Large intestine (tissue), 3 donors: ENCODE data around the gene ATF5. TPM values are rescaled to one million over a fixed set of nuclear protein-coding genes. Genes with fewer than 3 reads are reported as not detected.
"Not testable (repeated sequence)": the region's sequence is repeated elsewhere in the genome, so short reads cannot be mapped to it uniquely, and the experiment has no call there.

Experiments
- DNase-seq, 2 donors: peaks; one replicate each; pipeline versions ENCODE4 v3.0.0 to v3.0.0-alpha.2; 2013
- H3K27ac ChIP-seq: one replicate; pipeline ENCODE4 v1.5.1; 2013; ENCODE audit warnings: low read length
- H3K27me3 ChIP-seq: 2 replicates; pipeline ENCODE4 v1.6.1; 2013; ENCODE audit warnings: low read length; ENCODE audit not compliant: control insufficient read depth, insufficient read depth
- H3K36me3 ChIP-seq: 2 replicates; pipeline ENCODE4 v1.6.1; 2013; ENCODE audit warnings: low read length; ENCODE audit not compliant: control insufficient read depth, insufficient read depth
- H3K4me1 ChIP-seq: one replicate; pipeline ENCODE4 v1.6.1; 2013; ENCODE audit warnings: low read length; ENCODE audit not compliant: control insufficient read depth, insufficient read depth
- H3K4me3 ChIP-seq: one replicate; pipeline ENCODE4 v1.5.1; 2013; ENCODE audit warnings: low read length
- H3K9me3 ChIP-seq: one replicate; pipeline ENCODE4 v1.6.1; 2013; ENCODE audit warnings: mild to moderate bottlenecking, low read depth, low read length, moderate library complexity; ENCODE audit not compliant: control insufficient read depth
- WGBS: methylation state at CpG from one replicate; pipeline ENCODE4 v1.1.5; 2013; ENCODE audit warnings: low lambda C conversion rate; ENCODE audit not compliant: insufficient coverage; 5-methylcytosine and 5-hydroxymethylcytosine counted together
- polyA plus RNA-seq: library from polyadenylated mRNA; unstranded; fragments of 120-200 nt; gene quantifications from one replicate; pipeline ENCODE4 v1.2.1, GENCODE V29; 2013

ATF5 gene
- polyA plus RNA-seq, 1 donor = 44.7 TPM

GRCh38 chr19:49957262-49957915 is 28.4 kb downstream of the ATF5 start:
- no peaks in the 10 kb centered on the region for H3K27me3 ChIP-seq
- peaks cover 42% of the 10 kb centered on the region for H3K4me1 ChIP-seq
- no CpG with 5 or more reads among the region's 10 CpGs for WGBS
- H3K4me3 ChIP-seq = peak overlapping the region; percentile 53
- H3K9me3 ChIP-seq = no peaks in the 10 kb centered on the region
- no peaks in the 10 kb centered on the region for H3K36me3 ChIP-seq
- peak in 1 of 2 donors; percentile 44 for DNase-seq
- H3K27ac ChIP-seq = peak overlapping the region; percentile 84

- DNase-seq = peak in 1 of 2 donors; percentile 38
- no CpG with 5 or more reads among the region's 9 CpGs for WGBS
- not testable (repeated sequence) for H3K27me3 ChIP-seq
Observed at GRCh38 chr19:49958144-49958543, 29.1 kb downstream of the ATF5 start.

DNA sequence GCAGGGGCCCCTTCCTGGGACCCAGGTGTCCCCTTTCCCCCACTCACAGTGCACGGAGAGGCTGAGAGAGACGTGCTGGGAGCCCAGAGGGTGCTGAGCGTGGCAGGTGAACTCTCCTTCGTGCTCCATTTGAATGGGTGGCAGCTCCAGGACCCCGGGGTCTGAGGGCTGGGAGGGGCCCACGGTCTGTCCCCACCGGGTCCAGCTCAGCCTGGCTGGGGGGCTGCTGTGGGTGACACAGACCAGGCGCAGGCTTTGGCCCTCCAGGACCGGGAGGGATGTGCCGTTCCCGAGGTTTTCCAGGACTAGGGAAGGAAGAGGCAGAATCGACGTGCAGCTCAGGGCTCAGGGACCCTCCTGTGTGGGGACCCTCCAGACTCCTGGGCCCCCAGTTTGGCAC is 29.6 kb downstream of the ATF5 start:
- Histone ChIP-seq H3K4me1 (peaks cover 31% of the 10 kb centered on the region), H3K27ac (peak overlapping the region; percentile 84), H3K4me3 (peak overlapping the region; percentile 53)
- WGBS = no CpG with 5 or more reads among the region's 13 CpGs
- H3K27me3 ChIP-seq, H3K9me3 ChIP-seq, H3K36me3 ChIP-seq, DNase-seq: not testable (repeated sequence)

More at GRCh38 chr19:49958144-49958543, 29.1 kb downstream of the ATF5 start:
- H3K9me3 ChIP-seq, H3K36me3 ChIP-seq: not testable (repeated sequence)
- peak overlapping the region; percentile 84 for H3K27ac ChIP-seq
- H3K4me1 ChIP-seq = peaks cover 35% of the 10 kb centered on the region
- H3K4me3 ChIP-seq = peak overlapping the region; percentile 53

DNA sequence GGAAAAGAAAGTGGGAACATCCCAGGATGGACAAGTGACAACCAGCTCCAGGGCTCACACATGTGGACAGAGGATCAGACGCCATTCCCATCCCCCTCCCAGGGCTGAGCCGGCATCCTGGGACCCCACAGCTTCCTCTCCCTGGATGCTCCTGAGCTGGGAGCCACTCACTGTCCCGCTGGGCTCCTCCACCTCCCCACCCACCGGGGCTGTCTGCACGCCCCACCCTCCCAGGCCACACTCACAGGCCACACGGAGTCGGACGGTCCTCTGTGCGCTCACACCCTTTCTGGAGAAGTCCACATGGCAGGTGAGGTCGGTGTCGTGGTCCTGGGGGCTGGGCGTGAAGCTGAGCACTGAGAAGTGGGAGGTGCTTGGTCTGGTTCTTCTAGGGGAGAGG is 30.9 kb downstream of the ATF5 start:
- not testable (repeated sequence) for H3K36me3 ChIP-seq, H3K9me3 ChIP-seq, H3K4me3 ChIP-seq, H3K27me3 ChIP-seq, DNase-seq, H3K27ac ChIP-seq
- WGBS = no CpG with 5 or more reads among the region's 12 CpGs
- H3K4me1 ChIP-seq = peaks cover 18% of the 10 kb centered on the region

DNA sequence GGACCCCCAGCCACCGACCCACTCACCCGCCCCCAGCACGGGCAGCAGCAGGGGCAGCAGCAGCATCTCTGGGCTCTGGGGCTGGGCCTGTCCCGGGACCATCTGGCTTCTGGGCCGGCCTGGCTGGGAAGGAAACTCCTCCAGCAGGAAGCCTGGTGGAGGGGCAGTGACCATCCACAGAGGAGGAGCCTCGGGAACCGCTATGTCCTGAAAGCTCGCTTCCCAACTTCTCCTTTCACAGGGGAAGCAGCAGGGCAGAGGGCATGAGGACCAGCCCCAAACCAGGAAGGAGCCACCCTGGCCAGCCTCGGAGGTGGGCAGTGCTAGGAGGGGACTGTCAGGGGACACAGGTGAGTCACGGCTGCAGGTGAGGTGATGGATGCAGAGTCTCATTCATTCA is 32.0 kb downstream of the ATF5 start, which contains the start of gene SIGLEC11:
Gene SIGLEC11 (minus strand): TSS at position 193 of the 400 bp plus-strand sequence. CDS start 91 bp downstream, at position 102.
- not testable (repeated sequence) for H3K4me1 ChIP-seq, DNase-seq, H3K9me3 ChIP-seq, H3K4me3 ChIP-seq, H3K27me3 ChIP-seq, H3K36me3 ChIP-seq, H3K27ac ChIP-seq
- WGBS = no CpG with 5 or more reads among the region's 10 CpGs

- Histone ChIP-seq H3K36me3 (no peaks in the 10 kb centered on the region), H3K27ac (no peak overlapping the region), H3K4me3 (no peak overlapping the region)
Observed at GRCh38 chr19:49968279-49968922, 39.4 kb downstream of the ATF5 start.

GRCh38 chr19:49969355-49969754 is 40.4 kb downstream of the ATF5 start:
- H3K27me3 ChIP-seq, H3K9me3 ChIP-seq, H3K36me3 ChIP-seq, H3K4me3 ChIP-seq, H3K27ac ChIP-seq, DNase-seq: not testable (repeated sequence)
- WGBS = no CpG with 5 or more reads among the region's 9 CpGs
- H3K4me1 ChIP-seq = peaks cover 11% of the 10 kb centered on the region

More at GRCh38 chr19:49968279-49968922, 39.4 kb downstream of the ATF5 start:
- Histone ChIP-seq H3K27me3 (no peaks in the 10 kb centered on the region), H3K9me3 (no peaks in the 10 kb centered on the region), H3K4me1 (peaks cover 11% of the 10 kb centered on the region)
- no peak for DNase-seq
- WGBS = no CpG with 5 or more reads among the region's 5 CpGs

- peak in 1 of 2 donors; percentile 36 for DNase-seq
- H3K4me3 ChIP-seq = no peak overlapping the region
- no CpG with 5 or more reads among the region's 12 CpGs for WGBS
- H3K36me3 ChIP-seq = peaks cover 12% of the 10 kb centered on the region
- peaks cover 19% of the 10 kb centered on the region for H3K4me1 ChIP-seq
- no peaks in the 10 kb centered on the region for H3K27me3 ChIP-seq
- H3K9me3 ChIP-seq = no peaks in the 10 kb centered on the region
- no peak overlapping the region for H3K27ac ChIP-seq
Observed at GRCh38 chr19:49971991-49972411, 43.0 kb downstream of the ATF5 start.

DNA sequence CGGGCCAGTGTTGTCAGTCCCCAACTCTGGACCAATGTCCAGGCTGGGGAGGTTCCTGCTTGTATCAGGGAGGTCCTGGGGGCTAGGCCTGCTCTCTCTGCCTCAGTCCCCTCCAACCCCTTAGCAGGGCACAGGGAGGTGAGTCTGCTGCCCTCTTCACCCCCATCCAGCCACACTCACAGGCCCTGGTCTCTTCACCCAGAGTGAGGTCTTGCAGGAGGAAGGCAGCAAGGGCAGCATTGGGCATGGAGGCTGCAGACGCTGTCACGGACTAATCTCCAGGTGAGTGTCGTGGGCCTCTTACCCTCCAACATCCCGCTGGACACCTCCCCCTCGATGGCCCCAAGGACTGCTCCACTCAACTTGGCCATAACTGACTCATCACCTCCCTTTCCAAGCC is 43.8 kb downstream of the ATF5 start:
- no peak for DNase-seq
- Histone ChIP-seq H3K4me3 (no peak overlapping the region), H3K4me1 (peaks cover 28% of the 10 kb centered on the region), H3K36me3 (peaks cover 16% of the 10 kb centered on the region), H3K27me3 (no peaks in the 10 kb centered on the region), H3K27ac (no peak overlapping the region), H3K9me3 (no peaks in the 10 kb centered on the region)
- 83% methylated on average over 1 of the region's 6 CpGs for WGBS

- no CpG with 5 or more reads among the region's 18 CpGs for WGBS
- Histone ChIP-seq H3K9me3 (no peaks in the 10 kb centered on the region), H3K4me3 (no peak overlapping the region), H3K27me3 (no peaks in the 10 kb centered on the region), H3K36me3 (peaks cover 27% of the 10 kb centered on the region), H3K27ac (no peak overlapping the region), H3K4me1 (peaks cover 29% of the 10 kb centered on the region)
- no peak for DNase-seq
Observed at GRCh38 chr19:49973987-49974386, 45.0 kb downstream of the ATF5 start.
